Measurements from ENCODE around the gene LARGE1.
"Not testable (repeated sequence)": the region's sequence is repeated elsewhere in the genome, so short reads cannot be mapped to it uniquely, and the experiment has no call there.

Gene LARGE1

DNA sequence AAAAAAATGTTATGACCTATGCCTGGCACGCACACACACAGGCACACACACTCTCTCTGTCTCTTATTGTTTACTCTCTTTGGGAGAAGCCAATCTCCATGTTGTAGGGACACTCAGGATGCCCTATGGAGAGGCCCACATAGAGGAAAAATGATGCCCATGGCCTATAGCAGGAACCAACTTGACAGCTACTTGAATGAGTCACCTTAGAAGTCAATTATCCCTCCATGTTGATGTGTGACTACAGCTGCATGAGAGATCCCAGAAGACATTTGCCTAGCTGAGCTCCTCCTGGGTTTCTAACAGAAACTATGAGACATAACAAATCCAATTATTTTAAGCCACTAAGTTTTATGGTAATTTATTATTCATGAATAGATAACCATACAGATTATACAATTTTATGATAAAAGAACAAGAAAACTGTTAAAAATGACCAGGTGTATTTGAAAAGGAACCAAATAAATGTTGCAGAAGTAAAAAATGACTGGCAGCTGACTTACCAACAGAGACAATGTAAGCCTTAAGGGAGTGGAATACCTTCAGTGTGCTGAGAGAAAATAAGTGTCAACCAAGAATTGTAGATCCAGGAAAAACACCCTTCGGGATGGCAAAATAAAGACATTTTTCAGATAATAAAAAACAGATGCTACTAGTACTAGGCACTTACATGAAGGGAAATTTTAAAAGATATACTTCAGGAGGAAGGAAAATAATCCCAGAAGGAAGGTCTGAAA is 458.4 kb downstream of the LARGE1 start:
- DNase-seq, result no peak

DNA sequence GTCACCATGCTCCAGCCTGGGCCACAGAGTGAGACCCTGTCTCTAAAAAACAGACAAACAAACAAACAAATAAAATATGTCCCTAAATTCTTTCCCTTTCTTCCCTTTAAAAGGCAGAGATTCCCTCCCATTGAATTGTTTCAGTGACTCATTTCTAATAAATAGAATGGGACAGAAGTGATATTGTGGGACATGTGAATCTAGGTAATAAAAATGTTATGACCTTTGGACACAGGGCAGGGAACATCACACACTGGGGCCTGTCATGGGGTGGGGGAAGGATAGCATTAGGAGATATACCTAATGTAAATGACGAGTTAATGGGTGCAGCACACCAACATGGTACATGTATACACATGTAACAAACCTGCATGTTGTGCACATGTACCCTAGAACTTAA is 459.0 kb downstream of the LARGE1 start:
- DNase-seq, result not testable (repeated sequence)

DNA sequence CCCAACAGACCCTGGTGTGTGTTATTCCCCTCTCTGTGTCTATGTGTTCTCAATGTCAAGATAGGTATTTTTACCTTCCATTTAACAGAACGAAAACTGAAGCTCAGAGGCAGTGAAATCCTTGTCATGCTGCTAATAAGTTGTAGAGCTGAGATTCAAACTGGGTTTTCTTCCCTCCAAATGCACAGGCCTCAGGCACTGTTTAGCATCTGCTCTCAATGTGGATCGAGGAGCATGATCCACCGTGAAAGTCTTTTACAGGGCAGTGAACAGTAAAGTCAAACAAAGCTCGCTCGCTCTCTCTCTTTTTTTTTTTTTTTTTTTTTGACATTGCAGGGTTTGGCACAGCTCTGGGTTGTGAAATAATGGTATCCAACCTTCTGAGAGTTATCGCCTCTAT is 461.1 kb downstream of the LARGE1 start:
- no peak for DNase-seq

DNA sequence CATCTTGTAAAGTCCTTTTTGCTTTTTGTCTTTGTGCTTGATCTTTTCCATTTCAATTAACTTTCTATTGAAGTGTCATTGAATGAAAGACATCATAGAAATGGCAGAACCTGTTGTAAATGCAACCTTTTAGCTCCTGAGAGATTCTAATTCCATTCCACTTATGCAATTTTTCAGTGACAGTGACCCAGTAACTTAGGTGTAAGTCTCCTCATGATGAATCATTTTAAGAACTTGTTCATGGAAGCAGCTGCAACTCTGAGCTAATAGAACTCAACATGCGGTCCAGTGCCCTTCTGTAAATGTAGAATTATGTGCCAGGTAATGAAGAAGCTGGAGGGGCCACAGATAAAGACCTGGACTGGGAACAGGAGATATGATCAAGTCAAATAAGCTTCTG is 463.8 kb downstream of the LARGE1 start:
- DNase-seq, result no peak

DNA sequence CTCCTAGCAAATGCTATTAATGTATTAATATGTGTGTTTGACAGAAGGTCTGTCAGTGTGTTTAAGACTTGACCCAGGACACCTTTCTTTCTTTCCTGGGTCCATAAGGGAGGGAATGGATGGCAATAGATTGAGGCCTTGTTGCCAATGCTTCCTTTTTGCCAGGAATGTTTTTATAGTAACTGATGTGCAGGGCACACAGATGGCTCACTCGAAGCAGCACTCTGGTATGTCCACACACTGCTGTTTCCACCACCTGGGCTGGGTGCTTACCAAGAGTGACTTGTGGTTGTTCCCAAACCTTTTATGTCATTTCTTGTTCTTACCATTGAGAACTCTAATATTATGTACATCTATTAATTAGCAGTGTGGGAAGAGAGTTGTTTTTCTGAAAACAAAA is 465.2 kb downstream of the LARGE1 start:
- no peak for DNase-seq

DNA sequence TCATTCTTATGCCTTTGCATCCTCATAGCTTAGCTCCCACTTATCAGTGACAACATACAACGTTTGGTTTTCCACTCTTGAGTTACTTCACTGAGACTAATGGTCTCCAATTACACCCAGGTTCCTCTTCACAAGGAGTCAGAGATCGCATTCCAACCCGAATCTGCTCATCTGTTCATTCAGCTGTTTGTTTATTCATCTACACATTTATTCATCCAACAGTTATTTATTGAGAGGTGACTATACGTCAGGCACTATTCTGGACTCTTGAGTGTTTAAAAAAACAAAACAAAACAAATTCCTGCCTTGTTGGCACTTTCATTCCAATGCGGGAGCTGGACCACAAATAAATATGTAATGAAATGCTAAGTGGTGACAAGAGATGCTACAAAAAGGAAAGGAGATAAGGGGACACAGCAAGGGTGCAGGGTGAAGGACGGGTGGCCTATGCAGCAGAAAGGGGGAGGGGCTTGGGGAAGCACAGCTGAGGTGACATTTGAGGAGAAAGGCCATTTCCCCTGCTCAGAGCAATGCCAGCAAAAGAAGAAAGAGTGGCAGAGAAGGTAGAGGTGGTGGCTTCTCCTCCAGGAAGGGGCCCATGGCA is 468.3 kb downstream of the LARGE1 start:
- no peak for DNase-seq

DNA sequence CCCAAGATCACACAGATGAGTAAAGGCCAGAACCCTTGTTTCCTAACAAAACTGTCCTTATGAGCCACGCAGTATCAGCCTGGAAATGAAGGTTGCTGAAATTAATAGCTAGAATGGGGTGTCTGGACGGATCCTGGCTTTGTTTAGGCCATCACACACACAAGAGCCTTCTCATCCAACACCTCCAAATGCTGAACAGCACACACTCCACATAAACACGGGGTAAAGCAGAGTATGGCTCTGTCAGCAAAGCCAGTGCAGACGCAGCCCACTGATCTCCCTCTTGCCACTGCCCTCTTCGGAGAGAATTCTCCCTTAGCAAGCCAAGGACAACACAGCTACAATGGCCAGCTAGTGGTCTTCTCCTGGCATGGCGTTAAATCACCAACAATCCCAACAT is 469.5 kb downstream of the LARGE1 start:
- no peak for DNase-seq

DNA sequence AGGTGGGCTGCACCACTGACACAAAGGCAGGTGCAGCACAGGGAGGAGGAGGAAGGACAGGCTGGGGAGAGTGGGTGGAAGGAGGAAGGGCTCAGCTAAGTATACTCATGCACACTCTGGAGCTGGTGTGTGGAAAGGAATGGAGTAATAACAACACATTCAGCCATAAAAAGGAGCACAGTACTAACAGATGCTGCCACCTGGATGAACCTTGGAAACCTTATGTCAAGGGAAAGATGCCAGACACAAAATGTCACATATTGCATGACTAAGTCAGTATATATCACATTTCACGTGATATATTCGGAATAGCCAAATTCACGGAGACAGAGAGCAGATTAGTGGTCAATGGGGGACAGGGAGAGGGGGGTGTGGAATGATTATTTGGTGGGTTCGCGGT is 472.5 kb downstream of the LARGE1 start:
- no peak for DNase-seq

DNA sequence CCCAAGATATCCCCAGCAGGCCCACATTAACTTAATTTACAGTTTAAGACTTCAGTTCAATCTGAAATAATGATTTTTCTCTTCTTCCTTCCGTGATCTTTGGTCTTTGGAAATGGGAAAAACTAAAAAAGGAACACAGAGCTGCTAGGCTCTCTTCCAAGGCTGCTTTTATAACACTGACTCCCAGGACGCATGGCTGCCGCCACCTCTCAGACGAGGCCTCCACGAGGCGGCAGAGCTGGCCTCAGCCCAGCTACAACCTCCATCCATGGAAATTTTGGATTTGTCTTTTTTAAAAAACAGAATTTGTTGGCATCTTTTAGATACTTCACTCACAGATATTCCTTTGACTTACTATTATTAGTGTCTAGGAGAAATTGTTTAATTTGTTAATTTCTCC is 476.6 kb downstream of the LARGE1 start:
- no peak for DNase-seq

DNA sequence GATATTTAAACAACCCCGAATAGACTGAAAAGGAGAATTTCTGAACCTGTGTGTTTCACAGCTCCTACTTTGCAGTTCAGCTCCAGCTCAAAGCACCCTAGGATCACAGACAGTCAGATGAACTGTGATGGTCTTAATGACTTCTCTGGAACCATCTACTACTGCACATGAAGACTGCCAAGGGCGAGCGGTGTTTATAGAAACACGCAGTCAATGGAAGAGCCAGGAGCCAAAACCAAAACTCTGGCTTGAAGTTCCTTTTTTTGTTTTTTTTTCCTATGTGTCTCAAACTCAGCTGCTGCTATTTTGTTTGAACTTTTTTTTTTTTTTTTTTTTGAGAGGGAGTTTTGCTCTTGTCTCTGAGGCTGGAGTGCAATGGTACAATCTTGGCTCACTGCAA is 479.5 kb downstream of the LARGE1 start:
- DNase-seq, result no peak

DNA sequence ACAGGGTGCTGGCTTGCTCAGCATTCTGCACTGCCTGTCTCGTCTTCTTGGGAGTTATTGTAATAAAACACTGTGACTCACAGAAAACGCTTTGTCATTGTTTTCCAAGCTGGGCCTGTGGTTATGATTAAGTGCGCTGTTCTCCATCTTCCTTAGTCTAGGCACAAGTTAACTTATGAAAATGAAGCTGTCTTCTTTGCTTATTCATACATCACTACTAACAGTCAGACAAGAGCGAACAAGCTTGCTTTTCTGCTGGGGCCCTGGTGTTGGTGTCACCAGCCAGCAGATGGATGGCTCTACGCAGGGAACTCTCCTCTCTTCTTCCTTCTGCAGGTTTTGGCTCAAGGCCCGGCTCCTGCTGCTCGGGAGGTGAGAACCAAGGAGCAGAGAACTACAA is 482.0 kb downstream of the LARGE1 start:
- no peak for DNase-seq

DNA sequence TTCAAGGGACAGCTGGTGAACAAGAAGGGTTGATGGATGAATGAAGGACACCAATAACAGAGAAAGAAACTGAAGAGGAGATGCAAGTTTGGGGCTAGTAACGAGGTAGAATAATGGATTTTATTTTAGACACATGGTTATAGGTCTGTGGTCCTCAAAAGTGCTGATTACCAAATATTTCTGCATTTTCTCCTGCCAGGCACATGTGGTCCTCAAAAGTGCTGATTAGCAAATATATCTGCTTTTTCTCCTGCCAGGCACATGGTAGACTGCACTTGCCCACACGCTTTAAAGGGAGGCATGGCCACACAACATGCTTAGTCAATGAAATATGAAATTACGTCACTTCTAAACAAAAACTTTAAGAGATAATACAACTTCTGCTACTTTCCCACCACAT is 489.0 kb downstream of the LARGE1 start:
- no peak for DNase-seq

DNA sequence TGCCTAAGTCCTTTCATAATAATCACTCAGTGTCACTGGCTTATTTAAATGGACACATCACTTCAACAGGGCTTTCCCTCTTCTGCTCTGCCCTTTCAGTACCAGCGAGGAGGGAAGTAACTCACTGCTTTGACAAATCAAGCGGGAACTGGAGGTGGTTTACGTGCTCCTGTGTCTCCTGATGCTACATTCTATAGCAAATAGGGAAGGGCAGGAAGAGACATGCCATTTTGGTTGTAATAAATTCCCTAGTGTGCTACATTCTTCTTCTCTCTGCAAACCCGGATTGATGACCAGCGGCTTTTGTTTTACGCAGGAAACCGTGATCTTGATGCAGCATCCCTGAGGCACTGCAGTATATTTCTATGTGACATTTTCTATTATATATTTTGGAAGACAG is 491.0 kb downstream of the LARGE1 start:
- DNase-seq, result no peak

DNA sequence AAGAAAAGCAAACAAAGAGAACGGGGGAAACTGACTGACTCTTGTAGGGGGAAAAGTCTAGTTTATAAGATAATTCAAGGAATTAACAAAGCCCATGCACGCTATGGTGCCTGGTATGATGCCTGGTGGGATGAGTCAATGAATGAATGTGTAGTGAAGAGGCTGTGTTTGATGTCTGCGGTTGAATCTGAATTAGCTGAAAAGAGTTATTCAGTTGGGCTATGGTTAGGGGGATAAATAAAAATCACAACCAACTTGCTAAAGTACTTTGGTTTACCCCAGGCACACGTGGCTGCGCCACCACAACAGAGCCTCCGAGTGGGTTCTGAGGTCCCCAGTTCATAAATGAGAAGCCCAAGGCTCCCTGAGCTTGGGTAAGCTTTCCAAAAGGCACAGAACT is 492.8 kb downstream of the LARGE1 start:
- no peak for DNase-seq

DNA sequence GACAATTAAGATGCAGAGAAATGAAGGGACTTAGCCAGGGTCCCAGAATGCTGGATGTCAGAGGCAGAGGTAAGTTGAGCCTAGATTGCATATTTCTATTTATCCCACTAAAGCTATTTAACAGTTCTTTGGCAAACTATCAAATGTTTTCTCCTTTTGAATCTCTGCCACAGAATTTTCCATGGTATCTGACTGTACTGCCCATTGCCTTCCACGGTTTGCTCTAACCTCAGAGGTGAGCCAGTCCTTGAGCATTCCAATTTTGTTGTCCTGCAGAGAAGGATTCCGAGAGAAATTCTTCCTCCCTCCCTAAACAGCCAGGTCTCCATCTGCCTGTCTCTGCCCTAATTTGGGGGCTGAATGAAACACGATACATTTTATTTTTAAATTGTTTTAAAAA is 493.8 kb downstream of the LARGE1 start:
- DNase-seq, result no peak

DNA sequence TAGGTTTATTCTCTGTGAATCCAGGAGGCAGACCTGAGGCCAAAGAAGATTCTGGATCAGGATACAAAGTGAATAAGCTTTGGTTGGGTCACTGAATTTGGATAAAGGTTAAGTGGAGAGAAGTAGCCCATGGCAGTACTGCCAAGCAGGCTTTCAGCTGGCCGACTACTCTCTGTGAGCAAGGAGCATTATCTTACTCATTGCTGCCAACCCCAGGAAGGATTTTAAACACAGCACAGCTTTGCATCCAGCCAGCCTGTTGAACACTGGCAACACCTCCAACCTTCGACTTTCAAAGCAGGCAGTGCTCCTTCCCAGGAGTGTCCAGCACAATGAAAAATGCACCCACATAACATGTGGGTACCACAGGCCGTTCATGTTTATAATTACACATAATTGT is 498.4 kb downstream of the LARGE1 start:
- no peak for DNase-seq

DNA sequence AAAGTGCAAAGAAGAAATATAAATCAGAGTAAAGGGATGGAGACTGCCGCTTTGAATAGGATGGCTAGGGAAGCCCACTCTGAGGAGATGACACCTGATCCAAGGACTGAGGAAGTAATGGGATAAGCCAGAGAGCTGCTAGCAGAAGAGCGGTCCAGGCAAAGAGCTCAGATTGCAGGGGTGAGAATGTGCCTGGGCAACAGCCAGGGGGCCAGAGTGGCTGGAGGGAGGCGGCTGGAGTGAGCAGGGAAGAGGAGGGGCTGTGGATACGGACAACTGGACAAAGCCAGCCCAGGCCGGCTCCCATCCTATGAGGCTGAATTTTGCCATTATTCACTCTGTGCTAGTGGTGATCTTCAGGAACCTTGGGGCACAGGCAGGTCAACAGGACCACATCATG is 501.8 kb downstream of the LARGE1 start:
- no peak for DNase-seq

DNA sequence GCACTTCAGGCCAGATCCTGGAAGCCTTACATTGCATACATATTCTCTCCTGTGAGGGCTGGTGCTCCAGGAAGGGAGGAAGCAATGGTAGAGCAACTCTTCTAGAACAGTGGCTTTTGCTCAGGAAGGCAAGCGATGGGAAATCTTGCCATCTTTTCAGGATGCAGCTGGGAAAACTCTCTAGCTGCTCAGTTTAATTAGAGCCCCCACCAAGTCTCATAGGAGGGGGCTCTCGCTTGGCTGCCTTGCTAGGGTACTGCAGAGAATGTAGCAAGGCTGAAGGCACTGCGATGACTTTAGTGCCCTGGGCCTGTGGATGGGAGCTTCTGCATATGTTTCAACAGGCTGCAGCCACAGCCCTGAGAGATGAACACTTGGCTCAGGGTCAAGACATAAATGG is 504.9 kb downstream of the LARGE1 start:
- DNase-seq, result no peak

DNA sequence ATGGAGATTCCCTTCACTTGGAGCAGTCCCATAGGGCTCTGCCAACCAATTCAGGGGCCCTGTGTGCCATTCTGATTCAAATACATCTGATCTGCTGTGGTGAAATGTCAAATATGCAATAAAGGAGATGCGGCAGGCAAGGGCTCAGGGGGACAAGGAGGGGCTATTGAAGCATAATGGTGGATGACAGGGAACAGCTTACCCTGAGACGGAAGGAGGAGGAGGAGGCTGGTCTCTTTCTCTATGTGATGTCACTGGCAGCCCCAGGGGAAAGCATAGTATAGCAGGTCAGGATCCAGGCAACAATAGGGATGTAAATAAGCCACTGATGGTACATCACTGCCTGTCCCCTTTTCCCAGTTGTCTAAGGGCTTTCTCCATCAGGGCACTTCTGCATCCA is 511.2 kb downstream of the LARGE1 start:
- DNase-seq, result no peak

DNA sequence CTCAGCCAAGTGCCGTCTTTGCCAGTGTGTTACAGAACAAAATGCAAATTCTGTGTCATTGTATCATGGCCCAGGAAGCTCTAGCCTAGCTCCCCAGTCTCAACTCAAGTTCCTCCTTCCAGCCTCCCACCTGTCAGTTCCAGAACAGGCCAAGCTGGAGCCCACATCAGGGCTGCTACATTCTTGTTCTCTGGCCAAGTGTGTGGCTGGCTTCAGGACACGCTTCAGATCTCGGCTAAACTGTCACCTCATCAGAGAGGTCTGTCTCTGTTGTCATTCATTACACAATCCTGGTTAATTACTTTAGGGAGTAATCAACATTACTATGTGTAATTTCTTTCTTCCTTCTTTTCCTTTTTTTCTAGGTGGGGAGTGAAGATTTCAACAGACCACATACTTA is 515.1 kb downstream of the LARGE1 start:
- DNase-seq, result no peak

DNA sequence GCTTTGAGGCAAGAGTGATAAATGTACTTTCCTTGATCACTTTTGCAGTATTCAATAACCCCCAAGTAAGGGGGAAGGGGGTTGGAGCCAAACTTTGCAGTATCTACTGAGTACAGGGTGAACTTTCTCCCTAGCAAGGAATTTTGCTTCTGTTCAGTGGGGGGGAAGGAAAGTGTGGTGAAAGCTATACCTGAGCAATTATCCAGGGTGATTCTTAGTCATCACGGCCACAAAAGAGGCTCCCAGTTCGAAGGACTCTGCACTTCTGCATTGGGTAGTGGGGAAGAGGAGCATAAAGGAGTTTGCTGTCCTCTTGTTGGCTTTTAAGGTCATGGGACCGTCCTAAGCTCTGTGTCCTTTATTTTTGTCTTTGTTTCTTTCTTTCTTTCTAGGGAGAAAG is 515.6 kb downstream of the LARGE1 start:
- no peak for DNase-seq

DNA sequence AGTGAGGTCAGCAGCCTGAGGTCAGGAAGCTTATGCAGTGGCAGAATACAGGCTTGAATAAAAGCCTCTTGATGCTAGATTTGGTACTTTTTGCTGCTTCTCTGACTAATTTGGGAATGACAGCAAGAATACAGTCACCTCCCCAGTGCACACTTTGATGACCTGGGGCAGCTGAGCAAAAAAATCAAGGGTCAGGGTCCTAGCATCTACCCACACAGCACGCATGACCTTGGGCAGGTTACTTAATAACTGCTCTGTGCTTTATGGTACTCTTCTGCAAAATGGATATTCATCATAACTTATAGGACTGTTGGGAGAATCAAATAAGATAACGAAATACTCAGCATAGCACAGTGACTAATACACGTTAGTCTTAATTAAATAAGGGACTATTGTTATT is 518.0 kb downstream of the LARGE1 start:
- DNase-seq, result no peak

DNA sequence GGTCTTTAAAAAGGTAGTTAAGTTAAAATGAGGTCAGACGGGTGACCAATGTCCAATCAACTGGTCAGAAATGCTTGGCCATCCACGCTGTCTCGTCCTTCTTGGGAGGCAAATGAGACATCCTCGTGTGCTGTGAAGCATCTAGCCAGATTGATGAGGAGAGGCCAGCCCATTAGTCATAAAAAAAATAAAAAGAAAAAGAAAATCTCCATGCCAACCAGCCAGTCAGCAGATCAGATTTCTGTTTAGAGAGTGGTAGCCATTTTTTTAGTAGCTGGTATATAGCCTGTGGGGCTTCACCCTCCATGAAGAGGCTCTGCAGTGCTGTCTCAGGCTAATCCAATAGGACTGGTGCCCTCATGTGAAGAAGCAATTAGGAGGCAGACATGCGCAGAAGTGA is 519.0 kb downstream of the LARGE1 start:
- DNase-seq, result no peak

DNA sequence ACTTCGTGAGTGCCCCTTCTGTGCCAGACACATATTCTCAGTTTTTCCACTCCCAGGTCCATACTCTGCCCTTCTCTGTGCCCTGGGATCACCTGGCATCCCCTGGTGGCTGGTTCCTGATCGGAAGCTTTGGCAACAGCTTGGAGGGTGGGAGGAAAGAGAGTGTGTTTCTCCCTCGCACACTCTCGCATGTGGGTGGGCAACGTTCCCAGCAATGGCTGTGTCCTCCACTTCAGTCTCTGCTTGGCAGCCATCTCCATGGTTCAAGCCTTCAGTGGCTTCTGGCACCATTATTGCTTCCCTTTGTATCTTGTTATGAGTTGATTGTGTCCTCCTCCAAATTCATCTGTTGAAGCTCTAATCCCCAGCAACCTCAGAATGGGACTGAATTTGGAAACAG is 519.4 kb downstream of the LARGE1 start:
- no peak for DNase-seq

Measured in bone marrow (tissue), 2 donors.